MM.1S (cell line): ENCODE measurements around the gene TIAL1.

Source experiments
- DNase-seq: peaks from one replicate; pipeline ENCODE4 v3.0.0-alpha.2; 2015
- H2AFZ ChIP-seq: fragments of 300-600 bp; sonication (generic); 2 replicates; pipeline ENCODE4 v1.6.0; 2016; ENCODE audit warnings: antibody characterized with exemption, low read length
- H3F3A ChIP-seq: fragments of 300-600 bp; sonication (generic); 2 replicates; pipeline ENCODE4 v1.6.1; 2016; ENCODE audit warnings: mild to moderate bottlenecking, antibody characterized with exemption, low read length, moderate library complexity, mixed read lengths; ENCODE audit not compliant: insufficient read depth
- H3K27ac ChIP-seq: fragments of 300-600 bp; sonication (generic); 2 replicates; pipeline ENCODE4 v1.5.1; 2016; ENCODE audit warnings: mild to moderate bottlenecking, low read length
- H3K27me3 ChIP-seq: fragments of 300-600 bp; sonication (generic); replicated peaks from 2 replicates; pipeline ENCODE4 v1.6.0; 2016; ENCODE audit warnings: low read length; ENCODE audit not compliant: insufficient read depth
- H3K36me3 ChIP-seq: fragments of 300-600 bp; sonication (generic); replicated peaks from 2 replicates; pipeline ENCODE4 v1.6.1; 2016; ENCODE audit warnings: mild to moderate bottlenecking, low read length, mixed read lengths; ENCODE audit not compliant: insufficient read depth
- H3K4me1 ChIP-seq: fragments of 300-600 bp; sonication (generic); 2 replicates; pipeline ENCODE4 v1.6.1; 2016; ENCODE audit warnings: low read length, mixed read lengths
- H3K4me2 ChIP-seq: fragments of 300-600 bp; sonication (generic); 2 replicates; pipeline ENCODE4 v1.6.0; 2016; ENCODE audit warnings: low read depth, low read length
- H3K4me3 ChIP-seq: fragments of 300-600 bp; sonication (generic); 2 replicates; pipeline ENCODE4 v1.5.1; 2016; ENCODE audit warnings: low read length, mixed read lengths
- H3K79me2 ChIP-seq: fragments of 300-600 bp; sonication (generic); 2 replicates; pipeline ENCODE4 v1.6.1; 2016; ENCODE audit warnings: mixed run types, low read length, mixed read lengths
- H3K9ac ChIP-seq: fragments of 300-600 bp; sonication (generic); 2 replicates; pipeline ENCODE4 v1.6.1; 2016; ENCODE audit warnings: low read length, mixed read lengths
- H3K9me2 ChIP-seq: fragments of 300-600 bp; sonication (generic); replicated peaks from 2 replicates; pipeline ENCODE4 v1.6.1; 2016; ENCODE audit warnings: mild to moderate bottlenecking, low read length, mixed read lengths; ENCODE audit not compliant: insufficient read depth
- H3K9me3 ChIP-seq: fragments of 300-600 bp; sonication (generic); replicated peaks from 2 replicates; pipeline ENCODE4 v1.6.1; 2016; ENCODE audit warnings: mild to moderate bottlenecking, low read length, mixed read lengths; ENCODE audit not compliant: insufficient read depth
- H4K20me1 ChIP-seq: fragments of 300-600 bp; sonication (generic); 2 replicates; pipeline ENCODE4 v1.6.1; 2016; ENCODE audit warnings: mild to moderate bottlenecking, low read length, moderate library complexity, mixed read lengths; ENCODE audit not compliant: insufficient read depth
- CTCF ChIP-seq: fragments of 300-600 bp; sonication (generic); IDR thresholded peaks from 2 replicates; pipeline ENCODE4 v1.5.1; 2016; ENCODE audit warnings: antibody characterized with exemption, low read length, mixed read lengths
- EZH2 ChIP-seq: fragments of 300-600 bp; sonication (generic); optimal IDR thresholded peaks from 2 replicates; pipeline ENCODE3; 2017; ENCODE audit warnings: low read depth, mild to moderate bottlenecking, antibody characterized with exemption, low read length, mixed read lengths
- EZH2phosphoT487 ChIP-seq: fragments of 300-600 bp; sonication (generic); IDR thresholded peaks from 2 replicates; pipeline ENCODE4 v1.6.1; 2018; ENCODE audit warnings: antibody characterized with exemption, low read length

Gene TIAL1

GRCh38 chr10:119595134-119595675 is 1.6 kb downstream of the TIAL1 start:
- H3K27me3 ChIP-seq = no peaks in the 10 kb centered on the region
- peak overlapping the region; percentile 49; the same call in 1 of the 2 replicates for H3K27ac ChIP-seq
- peaks cover 9% of the 10 kb centered on the region; the same call in 1 of the 2 replicates for H4K20me1 ChIP-seq
- no peaks in the 10 kb centered on the region for H3K9me2 ChIP-seq
- peak overlapping the region; percentile 97 for H3K4me3 ChIP-seq
- TF ChIP-seq EZH2phosphoT487 = no peak
- no peak for TF ChIP-seq EZH2
- no peak for TF ChIP-seq CTCF
- no peaks in the 10 kb centered on the region for H3K9me3 ChIP-seq
- H3K79me2 ChIP-seq = peaks cover 67% of the 10 kb centered on the region
- peaks cover under 1% of the 10 kb centered on the region; the same call in 1 of the 2 replicates for H3K36me3 ChIP-seq
- peak overlapping the region; percentile 90 for H3K4me2 ChIP-seq
- no peak overlapping the region for H2AFZ ChIP-seq
- peaks cover 7% of the 10 kb centered on the region; the same call in 1 of the 2 replicates for H3F3A ChIP-seq
- H3K9ac ChIP-seq = peak overlapping the region; percentile 84; the same call in 1 of the 2 replicates
- peaks cover 22% of the 10 kb centered on the region for H3K4me1 ChIP-seq
- no peak for DNase-seq

GRCh38 chr10:119588071-119588470 is 8.7 kb downstream of the TIAL1 start:
- H3K9me3 ChIP-seq = no peaks in the 10 kb centered on the region
- H3K4me3 ChIP-seq = no peak overlapping the region
- no peaks in the 10 kb centered on the region for H3K27me3 ChIP-seq
- peaks cover 30% of the 10 kb centered on the region; the same call in 1 of the 2 replicates for H4K20me1 ChIP-seq
- no peak overlapping the region for H3K27ac ChIP-seq
- no peak overlapping the region for H3K9ac ChIP-seq
- H3K36me3 ChIP-seq = peaks cover 23% of the 10 kb centered on the region; the same call in 1 of the 2 replicates
- peaks cover 10% of the 10 kb centered on the region; the same call in 1 of the 2 replicates for H3K4me1 ChIP-seq
- H3K4me2 ChIP-seq = no peak overlapping the region
- TF ChIP-seq EZH2phosphoT487 = no peak
- TF ChIP-seq EZH2 = no peak
- TF ChIP-seq CTCF = no peak
- no peak overlapping the region for H2AFZ ChIP-seq
- H3F3A ChIP-seq = 0 out of 2 replicates have a peak, but pooled peaks cover 5% of the 10 kb centered on the region
- H3K9me2 ChIP-seq = no peaks in the 10 kb centered on the region
- no peak for DNase-seq
- H3K79me2 ChIP-seq = peaks cover 99% of the 10 kb centered on the region

- H3K9ac ChIP-seq = no peak overlapping the region
- TF ChIP-seq CTCF (no peak), EZH2phosphoT487 (no peak), EZH2 (no peak)
- H3K4me2 ChIP-seq = no peak overlapping the region
- H3K27me3 ChIP-seq = no peaks in the 10 kb centered on the region
- peaks cover 15% of the 10 kb centered on the region for H3K79me2 ChIP-seq
- no peak overlapping the region for H3K4me3 ChIP-seq
- DNase-seq = no peak
- no peaks in the 10 kb centered on the region for H3K9me2 ChIP-seq
- peaks cover 37% of the 10 kb centered on the region for H3K36me3 ChIP-seq
- no peaks in the 10 kb centered on the region for H3K9me3 ChIP-seq
- peaks cover 7% of the 10 kb centered on the region; the same call in 1 of the 2 replicates for H4K20me1 ChIP-seq
- no peaks in the 10 kb centered on the region for H3K4me1 ChIP-seq
- H3K27ac ChIP-seq = no peak overlapping the region
- H2AFZ ChIP-seq = no peak overlapping the region
- H3F3A ChIP-seq = no peaks in the 10 kb centered on the region
These were observed 18.4 kb downstream of the TIAL1 start for GRCh38 chr10:119578355-119578754.
